GM11168 (cell line): ENCODE data around the gene ARHGAP29.

Experiments used
- in situ Hi-C: fragments of 300-500 bp; cut with MboI; formaldehyde crosslinking; loops from one replicate; pipeline ENCODE4 v1.12.0; 2022; ENCODE audit warnings: low sequenced_read_pairs; ENCODE audit not compliant: unreplicated experiment

ARHGAP29 gene

GRCh38 chr1:94236013-94236491, 1.3 kb downstream of the ARHGAP29 start:
- in situ Hi-C loops = no loop called here

GRCh38 chr1:94235189-94236012, 2.0 kb downstream of the ARHGAP29 start:
- in situ Hi-C loops = no loop called here

- in situ Hi-C loops = no loop called here
These were observed 2.8 kb downstream of the ARHGAP29 start for GRCh38 chr1:94234615-94235014.

- in situ Hi-C loops = no loop called here
These were observed 5.6 kb downstream of the ARHGAP29 start for GRCh38 chr1:94231746-94232145.

DNA sequence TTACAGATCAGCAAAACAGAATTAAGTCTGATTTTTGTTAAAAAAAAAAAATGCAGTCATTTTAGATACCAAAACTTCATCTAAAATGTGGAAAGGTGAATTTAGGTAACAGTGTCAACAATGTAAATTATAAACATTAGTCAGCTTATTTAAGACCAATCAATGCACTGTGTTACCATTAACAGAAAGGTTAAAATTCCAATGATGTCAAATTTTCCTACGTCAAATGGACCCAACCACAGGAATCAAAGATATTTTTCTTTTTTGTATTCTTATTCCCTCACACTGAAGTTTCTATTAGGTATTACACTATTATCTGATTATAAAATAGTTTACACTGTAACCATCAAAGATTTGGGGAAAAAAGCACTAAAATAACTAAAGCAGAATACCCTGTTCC, 6.5 kb downstream of the ARHGAP29 start:
- in situ Hi-C loops = no loop called here

DNA sequence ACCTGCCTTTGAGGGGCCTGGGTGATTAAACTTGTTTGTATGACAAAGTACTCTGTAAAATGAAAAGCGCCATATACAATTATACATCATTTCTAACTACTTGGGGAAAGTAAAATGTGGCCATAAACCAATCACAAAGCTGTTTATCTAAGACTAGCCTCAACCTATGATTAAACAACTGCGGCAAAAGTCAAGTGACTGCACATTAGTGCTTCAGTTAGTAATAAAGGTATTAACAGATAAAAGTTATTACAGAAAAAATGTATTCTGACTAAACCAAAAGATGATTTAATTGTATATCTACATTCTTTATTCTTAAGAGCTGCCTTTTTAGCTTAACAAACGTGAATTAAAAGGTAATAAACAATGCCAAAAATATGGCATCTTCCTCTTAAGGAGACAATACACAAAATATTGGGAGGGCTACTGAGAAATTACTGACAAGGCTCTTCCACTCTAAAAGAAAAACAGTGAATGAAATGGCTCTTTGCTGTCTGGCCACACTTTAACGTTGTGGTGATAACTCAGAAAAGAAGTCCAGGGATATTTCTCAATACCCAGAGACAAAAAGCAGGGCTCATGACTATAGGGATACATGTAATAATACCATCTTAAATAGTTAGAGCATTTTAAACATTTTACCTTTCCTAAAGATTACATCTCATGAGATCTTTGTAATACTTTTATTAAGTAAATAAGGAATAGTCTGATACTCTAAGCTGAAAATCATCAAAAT, 8.6 kb downstream of the ARHGAP29 start:
- in situ Hi-C loops = no loop called here

DNA sequence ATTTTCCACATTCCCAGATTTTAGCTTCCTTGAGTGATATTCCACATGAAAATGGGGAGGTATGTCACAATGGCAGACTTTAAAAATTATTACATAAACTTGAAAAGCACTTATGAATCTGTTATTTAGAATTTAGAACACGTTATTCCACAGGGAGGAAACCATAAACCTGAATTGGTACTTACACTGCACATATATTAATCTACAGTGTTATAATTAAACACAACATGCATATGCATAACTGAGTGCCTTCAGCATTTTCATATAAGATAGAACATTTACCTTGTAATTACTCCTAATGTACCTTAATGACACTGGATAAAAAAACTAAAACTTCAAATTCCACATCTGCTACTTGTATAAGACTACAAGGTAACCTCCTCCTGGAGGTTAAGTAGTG, 9.8 kb downstream of the ARHGAP29 start:
- in situ Hi-C loops = no loop called here

DNA sequence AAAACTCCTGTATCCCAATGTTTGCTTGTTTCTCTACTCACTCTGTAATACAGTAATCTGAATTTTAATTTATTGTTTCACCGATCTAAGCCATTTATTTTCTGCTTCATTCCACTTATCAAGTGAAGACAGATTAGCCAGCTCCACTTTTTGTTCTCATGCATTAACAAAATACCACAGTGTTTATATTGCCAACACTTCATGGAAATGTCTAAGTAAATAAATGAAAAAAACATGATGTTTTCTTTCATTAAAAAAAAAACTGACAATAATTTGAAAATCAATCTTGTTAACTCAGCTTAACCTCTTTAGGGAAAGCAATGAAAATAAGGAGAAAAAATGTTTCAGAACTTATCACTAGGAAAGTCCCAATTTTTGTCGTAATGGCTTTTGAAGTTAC, 11.5 kb downstream of the ARHGAP29 start:
- in situ Hi-C loops = no loop called here

GRCh38 chr1:94218332-94218731, 19.1 kb downstream of the ARHGAP29 start:
- in situ Hi-C loops = no loop called here

GRCh38 chr1:94215955-94216354, 21.4 kb downstream of the ARHGAP29 start:
- in situ Hi-C loops = no loop called here

GRCh38 chr1:94209982-94210381, 27.4 kb downstream of the ARHGAP29 start:
- in situ Hi-C loops = no loop called here

DNA sequence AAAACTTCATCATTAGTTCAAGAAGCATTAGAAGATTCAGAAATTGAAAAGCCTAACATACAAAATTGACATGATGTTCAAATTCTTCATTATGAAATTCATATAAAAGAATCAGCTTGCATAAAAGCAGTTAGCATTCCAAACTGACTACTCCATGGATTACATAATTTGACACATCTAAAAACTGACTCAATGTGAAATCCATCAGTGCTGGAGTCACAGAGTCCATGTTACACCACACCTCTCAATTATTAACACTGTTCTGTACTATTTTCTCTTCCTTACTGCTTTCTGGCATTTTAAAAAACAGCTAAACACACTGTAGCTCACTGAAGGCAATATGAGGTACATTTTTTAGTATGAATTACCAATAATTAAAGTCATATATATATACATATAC, 28.0 kb downstream of the ARHGAP29 start:
- in situ Hi-C loops = no loop called here

GRCh38 chr1:94207695-94208094, 29.7 kb downstream of the ARHGAP29 start:
- in situ Hi-C loops = no loop called here

GRCh38 chr1:94205639-94206038, 31.7 kb downstream of the ARHGAP29 start:
- in situ Hi-C loops = no loop called here

DNA sequence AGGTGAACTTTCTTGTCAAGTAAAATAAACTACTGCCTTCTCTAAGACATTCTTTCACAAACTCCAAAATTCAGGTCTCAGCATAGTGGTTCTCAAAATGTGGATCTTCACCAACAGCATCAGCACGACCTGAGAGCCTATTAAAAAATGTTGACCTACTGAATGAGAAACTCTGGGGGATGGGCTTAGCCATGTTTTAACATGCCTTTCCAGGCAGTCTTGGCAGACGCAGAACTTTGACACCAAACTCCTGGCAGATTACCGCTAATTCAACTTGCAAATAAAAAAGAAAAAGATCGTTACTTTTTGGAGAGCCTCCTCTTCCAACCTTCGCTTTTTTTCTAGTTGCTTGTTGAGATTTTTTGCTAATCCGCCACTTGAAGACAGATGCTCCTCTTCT, 35.1 kb downstream of the ARHGAP29 start:
- in situ Hi-C loops = no loop called here

DNA sequence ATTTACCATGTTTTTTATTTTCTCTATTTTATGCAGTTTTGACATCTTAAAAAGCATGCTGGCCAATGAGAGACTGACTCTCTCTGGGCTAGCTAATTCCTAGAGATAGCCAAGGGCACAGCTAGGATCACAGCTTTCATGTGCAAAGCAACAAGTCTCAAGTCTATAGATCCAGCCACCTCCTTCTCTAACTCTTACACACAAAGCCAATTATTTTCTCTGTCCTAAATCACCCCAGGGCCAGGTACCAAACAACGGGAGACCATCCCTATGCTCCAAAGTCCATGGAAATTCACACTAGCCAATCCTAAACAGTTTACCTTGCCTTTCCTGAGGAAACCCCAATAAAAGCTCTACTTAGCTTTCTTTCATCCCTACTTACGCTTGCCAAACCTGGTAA, 38.0 kb downstream of the ARHGAP29 start:
- in situ Hi-C loops = no loop called here

DNA sequence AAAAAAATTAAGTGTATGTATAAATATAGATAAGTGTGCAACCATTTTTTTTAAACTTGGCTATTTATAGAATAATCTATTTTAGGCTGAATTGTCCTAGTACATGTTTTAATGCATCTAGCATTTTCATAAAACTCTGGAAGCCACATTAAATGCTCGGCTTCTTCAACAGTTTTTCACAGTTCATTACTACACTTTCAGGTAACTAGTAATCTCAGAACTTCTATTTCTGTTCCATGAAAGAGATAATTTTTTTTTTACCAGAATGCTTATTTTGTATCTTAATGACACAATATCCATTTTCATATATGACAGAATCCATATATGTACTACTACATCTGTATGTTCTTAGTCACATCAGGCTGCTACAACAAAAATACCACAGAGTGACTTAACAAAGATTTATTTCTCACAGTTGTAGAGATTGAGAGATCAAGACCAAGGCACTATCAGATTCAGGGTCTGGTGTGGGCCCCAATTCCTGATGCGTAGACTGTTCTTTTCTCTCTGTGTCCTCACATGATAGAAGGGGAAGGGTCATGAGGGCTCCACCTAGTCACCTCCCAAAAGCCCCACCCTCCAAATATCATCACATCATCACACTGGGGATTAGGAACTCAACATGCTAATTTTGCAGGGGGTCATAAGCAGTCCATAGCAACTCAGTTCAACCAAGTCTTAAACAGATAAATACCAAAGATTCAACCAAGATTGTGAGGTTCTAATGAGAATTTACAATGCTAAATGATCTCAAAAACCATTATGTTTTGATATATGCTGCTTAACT, 43.1 kb downstream of the ARHGAP29 start:
- in situ Hi-C loops = no loop called here

GRCh38 chr1:94193128-94193527, 44.3 kb downstream of the ARHGAP29 start:
- in situ Hi-C loops = no loop called here

DNA sequence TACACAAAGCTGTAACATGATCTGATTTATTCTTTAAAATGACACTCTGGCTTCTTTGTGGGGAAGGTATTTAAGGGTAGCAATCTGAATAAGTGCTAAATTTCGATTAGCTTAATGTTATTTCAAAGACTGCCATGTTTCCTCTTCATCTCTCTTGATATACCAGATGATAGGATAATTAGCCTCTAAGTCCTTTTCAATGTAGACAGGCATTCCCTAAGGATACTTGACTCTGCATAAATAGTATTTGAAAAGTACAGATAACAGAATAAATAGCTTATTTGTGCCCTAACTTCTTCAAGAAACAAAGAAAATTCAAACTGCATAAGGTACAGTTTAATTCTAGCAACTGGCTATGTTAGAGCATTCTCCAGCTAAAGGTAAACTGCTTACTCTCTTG, 46.2 kb downstream of the ARHGAP29 start:
- in situ Hi-C loops = no loop called here

DNA sequence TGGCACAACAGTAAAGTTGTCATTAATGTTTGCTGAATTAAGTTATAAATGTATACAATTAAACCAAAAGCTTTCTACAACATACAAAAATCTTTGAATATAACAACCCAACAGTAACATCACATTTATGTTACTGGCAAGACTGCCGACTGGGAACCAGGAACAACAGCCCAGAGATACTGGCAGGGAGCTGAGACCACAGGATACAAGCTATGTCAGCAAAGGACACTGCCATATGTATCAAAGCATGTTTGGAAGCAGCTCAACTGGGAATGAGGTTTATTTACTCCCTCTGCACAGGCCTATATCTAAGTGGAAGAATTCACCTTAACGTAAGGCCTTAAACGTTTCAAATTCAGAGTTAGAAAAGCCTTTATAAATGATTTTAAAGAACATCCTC, 50.4 kb downstream of the ARHGAP29 start:
- in situ Hi-C loops = no loop called here
